Astrocyte (in vitro differentiated cells and primary cell): ENCODE data around the gene TMEM236. TPM values are rescaled to one million over a fixed set of nuclear protein-coding genes. Genes with fewer than 3 reads are reported as not detected.

ENCODE experiments used
- DNase-seq: peaks from one replicate; pipeline ENCODE4 v3.0.0-alpha.2; 2010; ENCODE audit warnings: low read depth
- FAIRE-seq: peaks from 2 replicates; lab custom pipeline; 2011; peaks lifted over from hg19 to GRCh38; lab: Jason Lieb, UNC
- H2AFZ ChIP-seq: 2 replicates; pipeline ENCODE4 v1.6.0; 2012; ENCODE audit warnings: low read depth, low read length, inconsistent platforms
- H3K27ac ChIP-seq: 2 replicates; pipeline ENCODE4 v1.5.1; 2011; ENCODE audit warnings: low read depth, low read length, inconsistent platforms
- H3K27me3 ChIP-seq: 2 replicates; pipeline ENCODE4 v1.6.0; 2011; ENCODE audit warnings: low read length, inconsistent platforms; ENCODE audit not compliant: insufficient read depth
- H3K36me3 ChIP-seq: 2 replicates; pipeline ENCODE4 v1.5.1; 2011; ENCODE audit warnings: low read length, inconsistent platforms; ENCODE audit not compliant: insufficient read depth
- H3K4me1 ChIP-seq: 2 replicates; pipeline ENCODE4 v1.5.1; 2011; ENCODE audit warnings: low read length, inconsistent platforms; ENCODE audit not compliant: insufficient read depth
- H3K4me2 ChIP-seq: 2 replicates; pipeline ENCODE4 v1.6.0; 2012; ENCODE audit warnings: low read length, inconsistent platforms
- H3K4me3 ChIP-seq: 2 replicates; pipeline ENCODE4 v1.5.1; 2011; ENCODE audit warnings: low read depth, mild to moderate bottlenecking, low read length, inconsistent platforms; ENCODE audit not compliant: insufficient read depth
- H3K79me2 ChIP-seq: 2 replicates; pipeline ENCODE4 v1.6.0; 2012; ENCODE audit warnings: mild to moderate bottlenecking, low read length, inconsistent platforms; ENCODE audit not compliant: insufficient read depth
- H3K9ac ChIP-seq: 2 replicates; pipeline ENCODE4 v1.6.0; 2012; ENCODE audit warnings: mild to moderate bottlenecking, low read length, inconsistent platforms
- H3K9me3 ChIP-seq: 2 replicates; pipeline ENCODE4 v1.5.1; 2012; ENCODE audit warnings: low read depth, mild to moderate bottlenecking, low read length, inconsistent platforms; ENCODE audit not compliant: insufficient read depth
- H4K20me1 ChIP-seq: 2 replicates; pipeline ENCODE4 v1.6.0; 2012; ENCODE audit warnings: low read length, inconsistent platforms; ENCODE audit not compliant: insufficient read depth
- H3K27ac Mint-ChIP-seq: one replicate; pipeline ENCODE4 v1.8.0; 2021; ENCODE audit warnings: mild to moderate bottlenecking, mixed read lengths; ENCODE audit not compliant: unreplicated experiment
- H3K27me3 Mint-ChIP-seq: one replicate; pipeline ENCODE4 v1.8.0; 2021; ENCODE audit warnings: low read depth, mixed read lengths; ENCODE audit not compliant: unreplicated experiment
- H3K36me3 Mint-ChIP-seq: one replicate; pipeline ENCODE4 v1.8.0; 2021; ENCODE audit warnings: low read depth, mixed read lengths; ENCODE audit not compliant: unreplicated experiment
- H3K4me1 Mint-ChIP-seq: one replicate; pipeline ENCODE4 v1.8.0; 2021; ENCODE audit warnings: low read depth, mixed read lengths; ENCODE audit not compliant: unreplicated experiment
- H3K4me3 Mint-ChIP-seq: one replicate; pipeline ENCODE4 v1.8.0; 2021; ENCODE audit warnings: mild to moderate bottlenecking, moderate library complexity, mixed read lengths; ENCODE audit not compliant: unreplicated experiment
- H3K9me3 Mint-ChIP-seq: one replicate; pipeline ENCODE4 v1.8.0; 2021; ENCODE audit warnings: mild to moderate bottlenecking, mixed read lengths; ENCODE audit not compliant: unreplicated experiment
- CTCF ChIP-seq: IDR thresholded peaks from 2 replicates; pipeline ENCODE4 v1.5.1; 2011; ENCODE audit warnings: low read depth, mild to moderate bottlenecking, inconsistent platforms, low read length, moderate library complexity; ENCODE audit not compliant: insufficient read depth
- EZH2 ChIP-seq: IDR thresholded peaks from 2 replicates; pipeline ENCODE4 v1.6.1; 2012; ENCODE audit warnings: mild to moderate bottlenecking, low read length, inconsistent platforms; ENCODE audit not compliant: insufficient read depth
- total RNA-seq: library from RNA; stranded (reverse); gene quantifications from 2 replicates; pipeline ENCODE4 v1.2.1, GENCODE V29; 2021

The TMEM236 gene
- total RNA-seq, 1 donor from 2014 or later: 0.43 TPM

DNA sequence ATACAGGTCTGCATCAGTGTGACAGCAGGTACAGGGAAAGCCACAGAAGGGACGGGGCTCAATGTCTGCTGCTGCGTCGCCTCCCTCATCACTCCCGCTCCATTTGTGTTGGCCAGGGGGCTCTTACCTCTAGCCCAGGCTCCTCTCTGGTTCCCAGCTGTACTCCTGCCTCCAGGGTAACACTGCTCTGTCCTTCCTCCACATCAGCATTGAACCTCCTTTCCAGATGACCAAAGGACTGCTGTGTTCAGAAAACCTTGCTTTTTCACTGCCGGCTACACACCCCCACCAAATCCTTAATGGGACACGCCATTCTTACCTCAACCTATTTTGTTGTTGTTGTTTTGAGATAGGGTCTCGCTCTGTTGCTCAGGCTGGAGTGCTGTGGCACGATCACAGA lies 2.1 kb upstream of the TMEM236 start:
- Histone ChIP-seq H3K4me3 (no peak overlapping the region), H2AFZ (no peak overlapping the region), H3K27ac (no peak overlapping the region), H4K20me1 (no peaks in the 10 kb centered on the region), H3K79me2 (no peaks in the 10 kb centered on the region), H3K9ac (no peak overlapping the region), H3K4me1 (no peaks in the 10 kb centered on the region), H3K4me2 (no peak overlapping the region), H3K27me3 (no peaks in the 10 kb centered on the region), H3K9me3 (no peaks in the 10 kb centered on the region), H3K36me3 (no peaks in the 10 kb centered on the region)
- FAIRE-seq (no peak), DNase-seq (no peak)
- H3K4me3 Mint-ChIP-seq: no peak overlapping the region
- TF ChIP-seq EZH2: no peak
- TF ChIP-seq CTCF: no peak
- H3K9me3 Mint-ChIP-seq: no peaks in the 10 kb centered on the region
- H3K4me1 Mint-ChIP-seq: peaks cover 2% of the 10 kb centered on the region
- H3K27me3 Mint-ChIP-seq: no peaks in the 10 kb centered on the region
- H3K36me3 Mint-ChIP-seq: no peaks in the 10 kb centered on the region
- H3K27ac Mint-ChIP-seq: no peak overlapping the region

GRCh38 chr10:17756557-17757217 lies 4.7 kb downstream of the TMEM236 start:
- DNase-seq (no peak), FAIRE-seq (peak; percentile 23)
- H3K9me3 Mint-ChIP-seq: peaks cover 3% of the 10 kb centered on the region
- TF ChIP-seq CTCF (no peak), EZH2 (no peak)
- H3K4me3 ChIP-seq: no peak overlapping the region
- H3K9me3 ChIP-seq: no peaks in the 10 kb centered on the region
- H3K36me3 Mint-ChIP-seq: peaks cover 1% of the 10 kb centered on the region
- H3K27ac ChIP-seq: no peak overlapping the region
- no peaks in the 10 kb centered on the region for H3K36me3 ChIP-seq
- no peak overlapping the region for H3K27ac Mint-ChIP-seq
- H3K4me3 Mint-ChIP-seq: no peak overlapping the region
- no peaks in the 10 kb centered on the region for H3K27me3 Mint-ChIP-seq
- no peaks in the 10 kb centered on the region for H4K20me1 ChIP-seq
- no peak overlapping the region for H2AFZ ChIP-seq
- H3K27me3 ChIP-seq: no peaks in the 10 kb centered on the region
- H3K4me1 ChIP-seq: no peaks in the 10 kb centered on the region
- no peak overlapping the region for H3K4me2 ChIP-seq
- H3K79me2 ChIP-seq: no peaks in the 10 kb centered on the region
- H3K4me1 Mint-ChIP-seq: no peaks in the 10 kb centered on the region
- H3K9ac ChIP-seq: no peak overlapping the region

- Histone ChIP-seq H4K20me1 (no peaks in the 10 kb centered on the region), H3K4me1 (no peaks in the 10 kb centered on the region), H3K4me2 (no peak overlapping the region), H3K27me3 (no peaks in the 10 kb centered on the region), H2AFZ (no peak overlapping the region), H3K9ac (no peak overlapping the region), H3K27ac (no peak overlapping the region), H3K36me3 (no peaks in the 10 kb centered on the region), H3K4me3 (no peak overlapping the region), H3K79me2 (no peaks in the 10 kb centered on the region), H3K9me3 (no peaks in the 10 kb centered on the region)
- H3K4me3 Mint-ChIP-seq: no peak overlapping the region
- H3K27ac Mint-ChIP-seq: peak overlapping the region; percentile 8
- peaks cover 1% of the 10 kb centered on the region for H3K36me3 Mint-ChIP-seq
- FAIRE-seq (peak; percentile 45), DNase-seq (no peak)
- H3K27me3 Mint-ChIP-seq: no peaks in the 10 kb centered on the region
- peaks cover 3% of the 10 kb centered on the region for H3K9me3 Mint-ChIP-seq
- TF ChIP-seq EZH2 (no peak), CTCF (no peak)
- no peaks in the 10 kb centered on the region for H3K4me1 Mint-ChIP-seq
These were observed 6.2 kb downstream of the TMEM236 start for GRCh38 chr10:17758200-17758599.
